Measurements from ENCODE around the gene RTL10. TPM values are rescaled to one million over a fixed set of nuclear protein-coding genes. Genes with fewer than 3 reads are reported as not detected.
"Not testable (repeated sequence)": the region's sequence is repeated elsewhere in the genome, so short reads cannot be mapped to it uniquely, and the experiment has no call there.

The RTL10 gene
- total RNA-seq, 1 donor from 2014 or later, result 22.9 TPM

GRCh38 chr22:19836512-19836911 lies 18.2 kb downstream of the RTL10 start:
- intact Hi-C loops (cut with DNase I), result no loop called here
- no peak for DNase-seq (ENCODE audit: low spot score)
- ATAC-seq, result no peak

GRCh38 chr22:19834599-19834998 lies 20.1 kb downstream of the RTL10 start:
- intact Hi-C loops (cut with DNase I), result no loop called here
- ATAC-seq, result no peak
- DNase-seq (ENCODE audit: low spot score), result no peak

GRCh38 chr22:19833327-19833726 lies 21.3 kb downstream of the RTL10 start:
- intact Hi-C loops (cut with DNase I); ATAC-seq; DNase-seq (ENCODE audit: low spot score): not testable (repeated sequence)

- DNase-seq (ENCODE audit: low spot score) (no peak), ATAC-seq (no peak)
- intact Hi-C loops (cut with DNase I), result no loop called here
Measured at GRCh38 chr22:19832476-19833108, 22.1 kb downstream of the RTL10 start.

GRCh38 chr22:19831979-19832378 lies 22.7 kb downstream of the RTL10 start:
- intact Hi-C loops (cut with DNase I); ATAC-seq; DNase-seq (ENCODE audit: low spot score): not testable (repeated sequence)

- ATAC-seq (no peak), DNase-seq (ENCODE audit: low spot score) (no peak)
- intact Hi-C loops (cut with DNase I), result no loop called here
Measured at GRCh38 chr22:19831016-19831415, 23.7 kb downstream of the RTL10 start.

- ATAC-seq (no peak), DNase-seq (ENCODE audit: low spot score) (no peak)
- intact Hi-C loops (cut with DNase I), result no loop called here
Measured at GRCh38 chr22:19828035-19828401, 26.7 kb downstream of the RTL10 start.

- DNase-seq (ENCODE audit: low spot score) (no peak), ATAC-seq (no peak)
- intact Hi-C loops (cut with DNase I), result no loop called here
Measured at GRCh38 chr22:19827341-19828034, 27.2 kb downstream of the RTL10 start.

- DNase-seq (ENCODE audit: low spot score), result no peak
- ATAC-seq, result no peak
Measured at GRCh38 chr22:19826619-19826950, 28.1 kb downstream of the RTL10 start.

GRCh38 chr22:19825904-19826618 lies 28.6 kb downstream of the RTL10 start:
- ATAC-seq (no peak), DNase-seq (ENCODE audit: low spot score) (no peak)
- intact Hi-C loops (cut with DNase I), result no loop called here

More at GRCh38 chr22:19826619-19826950, 28.1 kb downstream of the RTL10 start:
- intact Hi-C loops (cut with DNase I), result no loop called here

GRCh38 chr22:19824926-19825339 lies 29.7 kb downstream of the RTL10 start:
- DNase-seq (ENCODE audit: low spot score) (peak; percentile 49), ATAC-seq (no peak)
- intact Hi-C loops (cut with DNase I), result no loop called here

- intact Hi-C loops (cut with DNase I), result no loop called here
- DNase-seq (ENCODE audit: low spot score) (no peak), ATAC-seq (no peak)
Measured at GRCh38 chr22:19824212-19824925, 30.3 kb downstream of the RTL10 start.

- ATAC-seq, result no peak
- intact Hi-C loops (cut with DNase I), result no loop called here
Measured at GRCh38 chr22:19823902-19824211, 30.8 kb downstream of the RTL10 start.

GRCh38 chr22:19823191-19823901 lies 31.3 kb downstream of the RTL10 start:
- intact Hi-C loops (cut with DNase I), result no loop called here
- DNase-seq (ENCODE audit: low spot score) (peak; percentile 39), ATAC-seq (no peak)

More at GRCh38 chr22:19823902-19824211, 30.8 kb downstream of the RTL10 start:
- DNase-seq (ENCODE audit: low spot score), result no peak

GRCh38 chr22:19822301-19823117 lies 32.2 kb downstream of the RTL10 start:
- DNase-seq (ENCODE audit: low spot score) (peak; percentile 39), ATAC-seq (no peak)
- intact Hi-C loops (cut with DNase I), result no loop called here

GRCh38 chr22:19821523-19822300 lies 33.0 kb downstream of the RTL10 start:
- DNase-seq (ENCODE audit: low spot score) (peak; percentile 50), ATAC-seq (no peak)
- intact Hi-C loops (cut with DNase I), result no loop called here

- ATAC-seq (no peak), DNase-seq (ENCODE audit: low spot score) (peak; percentile 52)
- intact Hi-C loops (cut with DNase I), result no loop called here
Measured at GRCh38 chr22:19820880-19821522, 33.7 kb downstream of the RTL10 start.
